Sigmoid colon (tissue), 7 donors: ENCODE data around the gene CD274. TPM values are rescaled to one million over a fixed set of nuclear protein-coding genes. Genes with fewer than 3 reads are reported as not detected.
"Not testable (repeated sequence)": the region's sequence is repeated elsewhere in the genome, so short reads cannot be mapped to it uniquely, and the experiment has no call there.

Source experiments
- DNase-seq: peaks from one replicate; pipeline ENCODE4 v3.0.0-alpha.2; 2019
- H3K27ac ChIP-seq, 4 donors: fragments of 200-600 bp; sonication (generic); one replicate each; pipeline ENCODE4 v1.5.1; 2016 to 2019; ENCODE audit warnings: mild to moderate bottlenecking in 1 of 4
- H3K27me3 ChIP-seq, 3 donors: fragments of 200-600 bp; sonication (generic); one replicate each; pipeline ENCODE4 v1.5.1; 2019; ENCODE audit warnings: mild to moderate bottlenecking in 1 of 3
- H3K36me3 ChIP-seq, 4 donors: fragments of 200-600 bp; sonication (generic); one replicate each; pipeline ENCODE4 v1.5.1; 2016 to 2019
- H3K4me1 ChIP-seq, 4 donors: fragments of 200-600 bp; sonication (generic); one replicate each; pipeline ENCODE4 v1.5.1; 2017 to 2019
- H3K4me3 ChIP-seq, 4 donors: fragments of 200-600 bp; sonication (generic); one replicate each; pipeline ENCODE4 v1.5.1; 2017 to 2019; ENCODE audit warnings: mild to moderate bottlenecking in 2 of 4, moderate library complexity in 1 of 4
- H3K9me3 ChIP-seq, 4 donors: fragments of 200-600 bp in 3 of 4; sonication (generic) in 3 of 4; one replicate each; pipeline versions ENCODE4 v1.5.1 to v1.6.1; 2013 to 2019
- EP300 ChIP-seq, 4 donors: sonication (generic); formaldehyde crosslinking; IDR thresholded peaks; one replicate each; pipeline ENCODE4 v1.6.1; 2017; ENCODE audit warnings: antibody characterized with exemption in 4 of 4
- POLR2A ChIP-seq, 2 donors: fragments of 450-650 bp; IDR thresholded peaks; one replicate each; pipeline ENCODE4 v1.6.1; 2016; ENCODE audit warnings: antibody characterized with exemption in 2 of 2, mild to moderate bottlenecking in 2 of 2, moderate library complexity in 2 of 2
- POLR2AphosphoS5 ChIP-seq, 4 donors: sonication (generic); formaldehyde crosslinking; IDR thresholded peaks; one replicate each; pipeline ENCODE4 v1.6.1; 2017; ENCODE audit warnings: antibody characterized with exemption in 4 of 4
- WGBS, 2 donors: extraction: QIAGEN DNeasy Blood & Tissue Kit; methylation state at CpG; one replicate each; pipeline ENCODE4 v1.1.7; 2013; 5-methylcytosine and 5-hydroxymethylcytosine counted together
- intact Hi-C: fragments of 100-400 bp; cut with DNase I; formaldehyde crosslinking; loops from one replicate; pipeline ENCODE4 v1.15.1; 2023
- polyA plus RNA-seq, 3 donors: library from polyadenylated mRNA; stranded (reverse); fragments of 200-250 nt; gene quantifications; one replicate each; pipeline ENCODE4 v1.2.3, GENCODE V29; 2013
- total RNA-seq, 4 donors: library from RNA; depleted of rRNA; stranded (reverse); fragments of >200 nt; gene quantifications; one replicate each; pipeline ENCODE4 v1.1.0, GENCODE V29; 2016
- TF ChIP-seq, protein P1 (sequence below), 4 experiments: fragments of 450-650 bp in 3 of 4; fragments of 200-600 bp in 1 of 4; IDR thresholded peaks; one replicate each; pipeline ENCODE4 v1.5.1; 2016 to 2019; ENCODE audit warnings: antibody characterized with exemption in 4 of 4, mild to moderate bottlenecking in 3 of 4, moderate library complexity in 2 of 4
- donor health status: healthy with polysubstance abuse.
- donor health status: Bipolar disorder and iron deficiency.
- donor health status: healthy.

The CD274 gene
- total and polyA plus RNA-seq, 7 donors = 0.68 to 8.9 (median 1.4) TPM

DNA sequence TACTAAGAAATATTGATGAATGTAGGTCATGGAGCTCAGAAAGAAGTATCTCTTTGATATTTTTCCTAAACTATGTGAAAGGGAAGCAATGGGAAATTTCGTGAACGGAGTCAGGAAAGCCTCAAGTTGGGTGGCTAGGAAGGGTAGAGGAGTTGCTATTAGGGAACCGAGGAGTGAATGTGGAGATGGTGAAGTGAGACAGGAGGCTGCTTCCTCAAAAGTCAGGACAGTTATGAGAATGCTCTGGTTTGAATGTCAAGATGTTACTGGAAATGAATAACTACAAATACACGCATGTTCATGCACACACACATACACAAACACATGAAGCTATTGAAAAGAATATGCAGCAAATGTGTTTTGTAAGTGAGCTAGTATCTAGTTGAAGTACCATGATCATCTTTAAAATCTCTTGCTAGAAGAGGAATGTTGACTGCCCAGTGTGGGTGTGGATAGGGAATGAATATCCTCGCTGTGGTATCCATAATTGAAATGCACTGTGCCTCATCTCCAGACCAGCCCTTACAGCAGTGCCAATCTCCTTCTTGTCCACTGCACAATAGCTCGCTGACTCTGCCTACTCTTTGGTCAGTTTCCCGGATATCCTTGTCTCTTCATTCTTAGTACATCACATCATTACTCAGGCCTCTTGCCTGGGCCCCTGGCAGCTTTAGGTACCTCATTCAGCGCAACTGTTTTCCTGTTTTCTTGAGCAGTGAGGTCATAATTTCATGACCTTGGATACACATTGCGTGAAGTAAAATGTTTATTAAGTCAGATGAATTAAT, 38.1 kb downstream of the CD274 start:
- Histone ChIP-seq H3K9me3 (no peaks in the 10 kb centered on the region), H3K4me1 (no peaks in the 10 kb centered on the region), H3K27me3 (no peaks in the 10 kb centered on the region), H3K36me3 (no peaks in the 10 kb centered on the region), H3K4me3 (no peak overlapping the region), H3K27ac (no peak overlapping the region)
- WGBS, 2 donors = 85 to 90% methylated on average over 9 of the region's 9 CpGs
- TF ChIP-seq POLR2AphosphoS5 (IDR thresholded peaks at IDR 0.05) = no peak
- no peak for TF ChIP-seq POLR2A (IDR thresholded peaks at IDR 0.05)
- TF ChIP-seq, protein P1, sequence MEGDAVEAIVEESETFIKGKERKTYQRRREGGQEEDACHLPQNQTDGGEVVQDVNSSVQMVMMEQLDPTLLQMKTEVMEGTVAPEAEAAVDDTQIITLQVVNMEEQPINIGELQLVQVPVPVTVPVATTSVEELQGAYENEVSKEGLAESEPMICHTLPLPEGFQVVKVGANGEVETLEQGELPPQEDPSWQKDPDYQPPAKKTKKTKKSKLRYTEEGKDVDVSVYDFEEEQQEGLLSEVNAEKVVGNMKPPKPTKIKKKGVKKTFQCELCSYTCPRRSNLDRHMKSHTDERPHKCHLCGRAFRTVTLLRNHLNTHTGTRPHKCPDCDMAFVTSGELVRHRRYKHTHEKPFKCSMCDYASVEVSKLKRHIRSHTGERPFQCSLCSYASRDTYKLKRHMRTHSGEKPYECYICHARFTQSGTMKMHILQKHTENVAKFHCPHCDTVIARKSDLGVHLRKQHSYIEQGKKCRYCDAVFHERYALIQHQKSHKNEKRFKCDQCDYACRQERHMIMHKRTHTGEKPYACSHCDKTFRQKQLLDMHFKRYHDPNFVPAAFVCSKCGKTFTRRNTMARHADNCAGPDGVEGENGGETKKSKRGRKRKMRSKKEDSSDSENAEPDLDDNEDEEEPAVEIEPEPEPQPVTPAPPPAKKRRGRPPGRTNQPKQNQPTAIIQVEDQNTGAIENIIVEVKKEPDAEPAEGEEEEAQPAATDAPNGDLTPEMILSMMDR (IDR thresholded peaks at IDR 0.05) = no peak
- TF ChIP-seq EP300 (IDR thresholded peaks at IDR 0.05) = no peak
- intact Hi-C loops = no loop called here
- no peak for DNase-seq

DNA sequence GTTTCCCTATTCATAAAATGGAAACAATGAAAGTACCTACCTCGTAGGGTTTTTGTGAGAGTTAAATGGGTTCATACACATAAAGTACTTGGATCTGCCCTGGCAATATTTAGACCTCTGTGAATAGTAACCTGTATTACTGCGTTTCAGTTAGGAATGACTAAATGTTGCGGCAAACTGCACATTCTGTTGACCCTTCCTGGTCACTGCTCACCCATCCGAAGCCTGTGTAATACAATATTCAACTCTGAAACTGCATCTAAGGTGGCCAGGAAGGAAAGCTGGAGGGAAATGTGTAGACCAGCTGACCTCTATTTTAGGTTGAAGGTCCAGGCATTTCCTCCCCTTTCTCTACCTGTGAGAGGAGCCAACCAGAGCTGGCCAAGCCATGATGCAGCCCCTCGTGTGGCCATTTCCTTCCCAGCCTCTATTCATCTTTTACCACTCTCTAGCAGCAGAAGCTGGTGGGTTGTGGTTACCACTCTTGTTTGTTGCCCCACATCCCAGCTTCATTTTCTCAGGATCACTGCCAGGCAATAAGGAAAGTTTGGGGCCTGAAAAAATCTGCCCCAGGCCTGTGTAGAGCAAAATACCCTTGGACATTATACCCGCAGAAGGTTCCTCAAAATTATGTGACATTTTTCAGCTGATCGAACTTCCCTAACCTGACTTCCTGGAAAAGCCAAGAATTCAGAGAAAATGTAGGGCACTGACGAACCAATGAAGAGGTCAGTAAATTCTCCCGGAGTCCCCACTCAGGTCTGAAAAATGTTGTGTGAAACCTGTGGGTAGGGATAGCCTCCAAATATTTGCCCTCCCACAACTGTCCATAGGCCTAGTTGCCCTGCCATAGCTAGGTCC, 39.5 kb downstream of the CD274 start:
- H3K9me3 ChIP-seq = no peaks in the 10 kb centered on the region
- H3K4me3 ChIP-seq = no peak overlapping the region
- intact Hi-C loops = no loop called here
- no peak for DNase-seq
- H3K27me3 ChIP-seq = no peaks in the 10 kb centered on the region
- no peaks in the 10 kb centered on the region for H3K4me1 ChIP-seq
- no peak overlapping the region for H3K27ac ChIP-seq
- no peaks in the 10 kb centered on the region for H3K36me3 ChIP-seq
- WGBS, 2 donors = 83 to 89% methylated on average over 9 of the region's 9 CpGs
- TF ChIP-seq POLR2A (IDR thresholded peaks at IDR 0.05) (no peak), EP300 (IDR thresholded peaks at IDR 0.05) (no peak), POLR2AphosphoS5 (IDR thresholded peaks at IDR 0.05) (no peak)
- TF ChIP-seq, protein P1 (IDR thresholded peaks at IDR 0.05) = no peak

DNA sequence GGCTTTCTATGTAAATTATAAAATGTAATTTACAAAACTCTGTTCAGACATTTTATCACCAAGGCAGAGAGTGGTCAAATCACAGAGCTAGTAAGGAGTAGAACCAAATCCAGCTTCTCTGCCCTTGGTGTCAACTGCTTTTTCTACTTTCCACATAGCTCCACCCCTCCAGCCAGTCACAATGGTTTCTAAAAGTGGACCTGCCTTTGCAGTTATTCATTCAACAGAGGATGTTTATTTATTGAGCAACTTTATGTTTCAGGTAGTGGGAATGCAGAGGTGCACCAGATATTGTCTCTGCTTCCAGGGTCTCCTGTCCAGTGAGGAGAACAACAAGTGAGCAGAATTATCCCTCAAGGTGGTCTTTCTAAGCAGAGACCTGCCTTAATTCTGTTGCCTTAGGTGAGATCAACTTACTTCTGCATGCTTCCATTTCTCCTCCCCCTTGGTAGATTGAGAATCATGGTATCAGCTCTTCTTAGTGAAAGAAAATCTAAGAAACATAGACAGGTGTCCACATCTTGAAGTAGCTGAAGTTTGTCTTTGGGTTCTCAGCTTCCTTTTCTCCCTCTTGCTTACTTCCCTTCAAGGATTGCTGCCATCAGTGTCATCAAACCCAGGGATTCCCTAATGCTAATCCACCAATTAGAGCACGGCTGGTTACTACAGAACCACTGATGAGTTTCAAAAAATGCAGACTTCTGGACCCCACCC, 42.8 kb downstream of the CD274 start:
- DNase-seq = no peak
- no peaks in the 10 kb centered on the region for H3K36me3 ChIP-seq
- H3K27me3 ChIP-seq = no peaks in the 10 kb centered on the region
- H3K27ac ChIP-seq = no peak overlapping the region
- intact Hi-C loops = no loop called here
- 44 to 93% methylated on average over 1 of the region's 1 CpG for WGBS, 2 donors
- no peak for TF ChIP-seq POLR2A (IDR thresholded peaks at IDR 0.05)
- TF ChIP-seq POLR2AphosphoS5 (IDR thresholded peaks at IDR 0.05) = no peak
- TF ChIP-seq, protein P1 (IDR thresholded peaks at IDR 0.05) = no peak
- TF ChIP-seq EP300 (IDR thresholded peaks at IDR 0.05) = no peak
- no peaks in the 10 kb centered on the region for H3K4me1 ChIP-seq
- H3K4me3 ChIP-seq = no peak overlapping the region
- no peaks in the 10 kb centered on the region for H3K9me3 ChIP-seq

DNA sequence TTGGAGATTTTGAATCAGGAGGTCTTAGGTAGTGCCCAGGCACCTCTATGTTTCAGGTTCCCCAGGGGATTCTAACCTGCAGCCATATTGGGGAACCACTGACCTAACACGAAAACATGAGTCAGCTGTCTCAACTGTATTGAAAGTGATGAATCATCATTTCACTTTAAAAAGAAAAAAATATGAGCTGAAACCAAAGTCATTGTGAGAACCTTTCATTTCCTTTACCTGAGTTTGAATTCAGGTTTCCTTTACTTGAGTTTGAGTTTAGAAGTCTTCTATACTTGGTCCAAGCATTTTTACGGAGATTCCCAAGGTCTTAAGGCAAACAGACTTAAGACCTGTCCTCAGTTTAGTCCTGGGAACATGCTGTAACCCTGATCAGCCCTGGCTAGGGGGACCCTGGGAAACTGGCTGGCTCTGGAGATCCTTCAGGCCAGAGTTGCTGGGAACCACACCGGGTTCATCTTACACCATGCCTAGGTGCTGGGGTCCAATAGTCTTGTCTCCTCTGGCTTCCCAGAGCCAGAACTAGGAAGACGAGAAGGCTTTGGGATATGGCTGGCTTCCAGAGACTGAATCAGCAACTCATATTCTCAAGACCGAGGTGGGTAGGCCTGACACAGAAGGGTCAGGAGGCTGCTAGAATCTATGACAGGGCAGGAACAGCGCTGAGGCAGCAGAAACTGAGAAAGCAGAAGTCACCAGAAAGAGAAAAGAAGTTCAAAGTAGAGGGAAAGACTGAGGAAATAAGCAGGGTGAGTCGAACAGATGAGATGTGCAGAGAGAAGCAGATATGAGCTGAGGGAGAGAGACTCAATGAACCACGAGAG, 43.6 kb downstream of the CD274 start:
- Histone ChIP-seq H3K27ac (peak overlapping the region in 1 of 4 donors; percentile 25), H3K4me1 (no peaks in the 10 kb centered on the region), H3K9me3 (no peaks in the 10 kb centered on the region), H3K36me3 (no peaks in the 10 kb centered on the region), H3K27me3 (no peaks in the 10 kb centered on the region), H3K4me3 (no peak overlapping the region)
- no peak for DNase-seq
- 69 to 77% methylated on average over 8 of the region's 8 CpGs for WGBS, 2 donors
- intact Hi-C loops = no loop called here
- TF ChIP-seq, protein P1 (IDR thresholded peaks at IDR 0.05) = no peak
- TF ChIP-seq POLR2AphosphoS5 (IDR thresholded peaks at IDR 0.05) (no peak), EP300 (IDR thresholded peaks at IDR 0.05) (no peak), POLR2A (IDR thresholded peaks at IDR 0.05) (no peak)

DNA sequence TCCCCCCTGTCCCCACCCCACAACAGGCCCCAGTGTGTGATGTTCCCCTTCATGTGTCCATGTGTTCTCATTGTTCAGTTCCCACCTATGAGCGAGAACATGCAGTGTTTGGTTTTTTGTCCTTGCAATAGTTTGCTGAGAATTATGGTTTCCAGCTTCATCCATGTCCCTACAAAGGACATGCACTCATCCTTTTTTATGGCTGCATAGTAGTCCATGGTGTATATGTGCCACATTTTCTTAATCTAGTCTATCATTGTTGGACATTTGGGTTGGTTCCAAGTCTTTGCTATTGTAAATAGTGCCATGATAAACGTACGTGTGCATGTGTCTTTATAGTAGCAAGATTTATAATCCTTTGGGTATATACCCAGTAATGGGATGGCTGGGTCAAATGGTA, 44.4 kb downstream of the CD274 start:
- H3K4me1 ChIP-seq, intact Hi-C loops, H3K27me3 ChIP-seq, H3K36me3 ChIP-seq, DNase-seq, H3K9me3 ChIP-seq, H3K27ac ChIP-seq, H3K4me3 ChIP-seq: not testable (repeated sequence)
- 50 to 76% methylated on average over 3 of the region's 3 CpGs for WGBS, 2 donors
